ENCODE data around the gene COIL. TPM values are rescaled to one million over a fixed set of nuclear protein-coding genes. Genes with fewer than 3 reads are reported as not detected.

COIL gene
- total and polyA plus RNA-seq, 11 donors: 5.7 to 11.3 (median 7.8) TPM

GRCh38 chr17:56928586-56928985 lies 32.3 kb downstream of the COIL start:
- no peaks in the 10 kb centered on the region for H3K4me1 ChIP-seq
- ATAC-seq (no peak), DNase-seq (no peak)
- WGBS, 4 donors: 93 to 99% (median 96%) methylated on average over 2 of the region's 2 CpGs
- TF ChIP-seq POLR2A (IDR thresholded peaks at IDR 0.05) (no peak), CTCF (IDR thresholded peaks at IDR 0.05) (no peak)
- intact Hi-C loops (cut with DNase I): no loop called here
- H3K36me3 ChIP-seq: peaks cover 0 to 3% (median 0%) of the 10 kb centered on the region in 9 donors
- no peak overlapping the region for H3K4me3 ChIP-seq
- H3K9me3 ChIP-seq: peaks cover 0 to 26% (median 2%) of the 10 kb centered on the region in 12 donors
- H3K27me3 ChIP-seq: no peaks in the 10 kb centered on the region
- no peak overlapping the region for H3K27ac ChIP-seq

- ATAC-seq (no peak), DNase-seq (no peak)
- Histone ChIP-seq H3K27me3 (no peaks in the 10 kb centered on the region), H3K27ac (no peak overlapping the region), H3K4me3 (no peak overlapping the region), H3K36me3 (no peaks in the 10 kb centered on the region), H3K9me3 (peaks cover 0 to 26% (median 2%) of the 10 kb centered on the region in 12 donors), H3K4me1 (no peaks in the 10 kb centered on the region)
- intact Hi-C loops (cut with DNase I): no loop called here
- TF ChIP-seq POLR2A (IDR thresholded peaks at IDR 0.05): no peak
- TF ChIP-seq CTCF (IDR thresholded peaks at IDR 0.05): no peak
- WGBS, 4 donors: 71 to 83% (median 81%) methylated on average over 2 of the region's 2 CpGs
Measured at GRCh38 chr17:56926704-56927103, 34.1 kb downstream of the COIL start.

- Histone ChIP-seq H3K36me3 (no peaks in the 10 kb centered on the region), H3K9me3 (peaks cover 0 to 22% (median 2%) of the 10 kb centered on the region in 12 donors), H3K4me3 (no peak overlapping the region), H3K4me1 (no peaks in the 10 kb centered on the region), H3K27me3 (no peaks in the 10 kb centered on the region), H3K27ac (no peak overlapping the region)
- no peak for ATAC-seq
- no peak for DNase-seq
- intact Hi-C loops (cut with DNase I): no loop called here
- TF ChIP-seq CTCF (IDR thresholded peaks at IDR 0.05) (no peak), POLR2A (IDR thresholded peaks at IDR 0.05) (no peak)
Measured at GRCh38 chr17:56926270-56926669, 34.6 kb downstream of the COIL start.

- peaks cover 0 to 14% (median 2%) of the 10 kb centered on the region in 12 donors for H3K9me3 ChIP-seq
- H3K36me3 ChIP-seq: no peaks in the 10 kb centered on the region
- H3K4me1 ChIP-seq: no peaks in the 10 kb centered on the region
- no peak overlapping the region for H3K4me3 ChIP-seq
- ATAC-seq: no peak
- DNase-seq: no peak
- no peaks in the 10 kb centered on the region for H3K27me3 ChIP-seq
- TF ChIP-seq CTCF (IDR thresholded peaks at IDR 0.05): no peak
- TF ChIP-seq POLR2A (IDR thresholded peaks at IDR 0.05): no peak
- 69 to 91% (median 81%) methylated on average over 2 of the region's 2 CpGs for WGBS, 4 donors
- H3K27ac ChIP-seq: no peak overlapping the region
- intact Hi-C loops (cut with DNase I): no loop called here
Measured at GRCh38 chr17:56925088-56925487, 35.8 kb downstream of the COIL start.

All from heart left ventricle (tissue), 16 donors.